ENCODE measurements around the gene COL6A2.
"Not testable (repeated sequence)": the region's sequence is repeated elsewhere in the genome, so short reads cannot be mapped to it uniquely, and the experiment has no call there.

Gene COL6A2

DNA sequence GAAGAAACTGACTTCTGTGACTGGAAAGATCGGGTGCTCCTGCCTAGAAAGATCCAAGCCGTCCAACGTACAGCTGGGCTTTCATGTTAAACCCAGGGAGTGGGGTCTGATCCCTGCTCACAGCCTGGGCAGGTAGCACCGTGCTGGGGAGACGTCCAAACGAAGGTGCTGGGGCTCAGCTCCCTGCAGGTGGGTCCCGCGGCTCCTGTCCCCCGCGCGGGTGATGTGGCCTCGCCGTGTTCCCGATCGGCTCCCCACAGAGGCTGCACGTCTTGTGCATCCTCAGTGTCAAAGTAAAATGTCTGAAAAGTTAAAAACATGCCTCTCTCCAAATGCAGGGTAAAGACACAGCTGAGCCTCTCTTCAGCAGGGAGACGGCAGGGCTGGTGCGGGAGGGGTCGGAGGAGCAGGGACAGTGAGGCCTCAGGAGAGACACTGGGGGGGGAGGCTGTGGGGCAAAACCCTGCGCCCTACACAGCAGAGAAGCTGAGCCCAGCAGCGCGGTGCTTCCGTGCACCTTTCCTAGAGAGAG is 40.1 kb upstream of the COL6A2 start:
- Mint-ChIP-seq H3K27me3 (ENCODE audit: low read depth) (no peaks in the 10 kb centered on the region), H3K4me3 (no peak overlapping the region), H3K36me3 (ENCODE audit: low read depth) (peaks cover 4% of the 10 kb centered on the region), H3K27ac (no peak overlapping the region), H3K4me1 (ENCODE audit: low read depth) (peaks cover 4% of the 10 kb centered on the region), H3K9me3 (peaks cover 17% of the 10 kb centered on the region)

DNA sequence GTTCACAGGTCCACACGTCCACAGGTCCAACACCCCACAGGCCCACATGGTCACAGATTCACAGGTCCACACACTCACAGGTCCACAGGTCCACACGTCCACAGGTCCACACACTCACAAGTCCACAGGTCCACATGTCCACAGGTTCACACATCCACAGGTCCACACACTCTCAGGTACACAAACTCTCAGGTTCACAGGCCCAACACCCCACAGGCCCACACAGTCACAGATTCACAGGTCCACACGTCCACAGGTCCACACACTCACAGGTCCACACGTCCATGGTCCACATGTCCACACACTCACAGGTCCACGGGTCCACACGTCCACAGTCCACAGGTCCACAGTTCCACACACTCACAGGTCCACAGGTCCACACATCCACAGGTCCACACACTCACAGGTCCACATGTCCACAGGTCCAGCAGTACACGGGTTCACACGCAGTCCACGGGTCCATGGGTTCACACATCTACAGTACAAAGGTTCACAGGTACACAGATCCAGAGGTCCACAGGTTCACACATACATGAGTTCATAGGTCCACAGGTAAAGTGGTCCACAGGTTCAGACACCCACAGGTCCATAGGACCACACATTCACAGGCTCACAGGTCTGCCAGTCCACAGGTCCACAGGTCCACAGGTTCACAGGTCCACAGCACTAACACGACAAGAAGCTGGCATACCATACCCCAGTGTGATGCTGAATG is 39.3 kb upstream of the COL6A2 start:
- Mint-ChIP-seq H3K36me3 (ENCODE audit: low read depth) (peaks cover 4% of the 10 kb centered on the region), H3K4me1 (ENCODE audit: low read depth) (peaks cover 4% of the 10 kb centered on the region), H3K4me3 (no peak overlapping the region), H3K9me3 (peaks cover 17% of the 10 kb centered on the region), H3K27ac (no peak overlapping the region), H3K27me3 (ENCODE audit: low read depth) (no peaks in the 10 kb centered on the region)

DNA sequence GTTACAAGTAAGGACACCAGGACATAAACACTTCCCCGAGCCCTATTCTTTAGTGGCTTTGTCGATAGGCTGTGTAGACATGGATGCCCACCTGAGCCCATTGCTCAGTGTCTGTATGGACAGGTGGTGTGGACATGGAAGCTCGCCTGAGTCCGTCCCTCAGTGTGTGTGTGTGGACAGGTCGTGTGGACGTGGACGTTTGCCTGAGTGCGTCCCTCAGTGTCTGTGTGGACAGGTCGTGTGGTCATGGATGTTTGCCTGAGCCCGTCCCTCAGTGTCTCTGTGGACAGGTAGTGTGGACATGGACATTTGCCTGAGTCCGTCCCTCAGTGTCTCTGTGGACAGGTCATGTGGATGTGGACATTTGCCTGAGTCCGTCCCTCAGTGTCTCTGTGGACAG is 38.7 kb upstream of the COL6A2 start:
- Mint-ChIP-seq H3K27me3 (ENCODE audit: low read depth) (no peaks in the 10 kb centered on the region), H3K27ac (no peak overlapping the region), H3K36me3 (ENCODE audit: low read depth) (peaks cover 4% of the 10 kb centered on the region), H3K4me3 (no peak overlapping the region), H3K9me3 (peaks cover 17% of the 10 kb centered on the region), H3K4me1 (ENCODE audit: low read depth) (peaks cover 4% of the 10 kb centered on the region)

DNA sequence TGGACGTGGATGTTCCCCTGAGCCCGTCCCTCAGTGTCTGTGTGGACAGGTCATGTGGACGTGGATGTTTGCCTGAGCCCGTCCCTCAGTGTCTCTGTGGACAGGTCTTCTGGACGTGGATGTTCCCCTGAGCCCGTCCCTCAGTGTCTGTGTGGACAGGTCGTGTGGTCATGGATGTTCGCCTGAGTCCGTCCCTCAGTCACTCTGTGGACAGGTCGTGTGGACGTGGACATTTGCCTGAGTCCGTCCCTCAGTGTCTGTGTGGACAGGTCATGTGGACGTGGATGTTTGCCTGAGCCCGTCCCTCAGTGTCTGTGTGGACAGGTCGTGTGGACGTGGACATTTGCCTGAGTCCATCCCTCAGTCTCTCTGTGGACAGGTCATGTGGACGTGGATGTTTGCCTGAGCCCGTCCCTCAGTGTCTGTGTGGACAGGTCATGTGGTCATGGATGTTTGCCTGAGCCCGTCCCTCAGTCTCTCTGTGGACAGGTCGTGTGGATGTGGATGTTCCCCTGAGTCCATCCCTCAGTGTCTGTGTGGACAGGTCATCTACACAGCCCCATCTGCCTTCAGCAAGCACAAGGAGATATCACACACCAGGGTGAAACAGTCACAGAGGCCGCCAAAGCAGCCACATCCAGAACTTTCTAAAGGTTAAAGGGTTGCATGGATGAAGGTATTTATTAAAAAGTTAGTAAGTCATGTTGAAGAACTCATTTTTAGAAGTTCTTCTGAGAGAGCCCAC is 38.0 kb upstream of the COL6A2 start:
- peaks cover 17% of the 10 kb centered on the region for H3K9me3 Mint-ChIP-seq
- not testable (repeated sequence) for H3K27me3 Mint-ChIP-seq (ENCODE audit: low read depth); H3K27ac Mint-ChIP-seq; H3K36me3 Mint-ChIP-seq (ENCODE audit: low read depth); H3K4me3 Mint-ChIP-seq; H3K4me1 Mint-ChIP-seq (ENCODE audit: low read depth)

DNA sequence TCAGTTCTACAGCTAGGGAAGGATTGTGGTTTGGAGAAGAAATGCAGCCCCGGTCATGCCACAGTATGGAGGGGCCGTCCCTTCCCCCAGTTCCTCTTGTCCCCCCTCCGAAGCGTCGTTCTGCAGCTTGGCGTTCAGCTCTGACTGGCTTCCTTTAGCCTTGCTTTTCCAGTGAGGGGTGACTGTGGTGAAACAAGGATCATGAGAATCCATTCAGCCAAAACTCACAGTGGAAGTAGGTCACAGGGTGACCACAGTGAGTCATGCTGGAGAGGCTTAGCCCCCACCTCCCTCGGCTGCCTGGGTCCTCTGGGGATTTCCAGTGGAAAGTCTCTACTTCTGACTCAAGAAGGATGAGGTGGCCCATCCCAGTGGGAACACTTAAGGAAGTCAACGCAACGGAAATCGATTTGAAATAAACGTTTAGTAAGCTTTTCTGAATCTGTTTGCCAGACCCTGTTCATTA is 37.3 kb upstream of the COL6A2 start:
- peaks cover 4% of the 10 kb centered on the region for H3K4me1 Mint-ChIP-seq (ENCODE audit: low read depth)
- H3K9me3 Mint-ChIP-seq, result peaks cover 17% of the 10 kb centered on the region
- H3K4me3 Mint-ChIP-seq, result no peak overlapping the region
- no peaks in the 10 kb centered on the region for H3K27me3 Mint-ChIP-seq (ENCODE audit: low read depth)
- peaks cover 4% of the 10 kb centered on the region for H3K36me3 Mint-ChIP-seq (ENCODE audit: low read depth)
- H3K27ac Mint-ChIP-seq, result no peak overlapping the region

DNA sequence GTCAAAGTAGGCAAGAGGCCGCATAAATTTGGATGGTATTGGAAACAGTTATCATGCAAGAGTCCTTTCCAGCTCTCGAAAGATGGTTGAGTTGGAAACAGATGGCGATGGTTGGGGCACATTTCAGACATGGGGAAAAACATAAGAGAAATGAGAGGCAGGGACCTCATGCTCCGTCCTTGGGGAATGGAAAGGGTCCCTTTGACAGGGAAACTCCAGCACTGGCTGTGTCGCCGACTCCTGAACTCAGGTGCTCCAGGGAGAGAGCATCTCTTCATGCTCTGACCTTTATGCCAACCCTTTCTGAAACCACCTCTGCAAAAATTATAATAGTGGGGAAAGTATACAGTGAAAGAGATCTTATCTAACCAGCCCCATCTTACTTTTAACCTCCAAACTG is 36.8 kb upstream of the COL6A2 start:
- Mint-ChIP-seq H3K27me3 (ENCODE audit: low read depth) (peaks cover 1% of the 10 kb centered on the region), H3K36me3 (ENCODE audit: low read depth) (peaks cover 4% of the 10 kb centered on the region), H3K4me1 (ENCODE audit: low read depth) (peaks cover 4% of the 10 kb centered on the region), H3K4me3 (no peak overlapping the region), H3K9me3 (peaks cover 17% of the 10 kb centered on the region), H3K27ac (no peak overlapping the region)

DNA sequence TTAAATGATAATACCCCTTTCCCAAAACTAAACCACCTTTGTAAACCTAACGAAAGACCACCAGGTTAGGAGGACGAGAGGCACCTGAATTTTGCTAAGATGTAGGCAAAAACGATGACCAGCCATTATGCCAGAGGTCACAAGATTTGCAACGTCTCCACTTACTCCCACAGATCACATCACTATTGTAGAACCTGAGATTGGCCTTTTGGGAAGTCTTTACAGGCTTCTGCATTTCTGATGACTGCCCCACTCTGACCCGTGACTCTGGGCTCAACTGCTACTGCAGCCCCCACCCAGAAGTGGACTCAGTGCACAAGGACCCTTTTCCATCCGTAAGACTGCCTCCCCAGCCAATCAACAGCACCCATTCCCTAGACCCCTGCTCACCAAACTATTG is 36.4 kb upstream of the COL6A2 start:
- H3K9me3 Mint-ChIP-seq, result peaks cover 17% of the 10 kb centered on the region
- H3K36me3 Mint-ChIP-seq (ENCODE audit: low read depth), result peaks cover 4% of the 10 kb centered on the region
- no peak overlapping the region for H3K27ac Mint-ChIP-seq
- H3K4me1 Mint-ChIP-seq (ENCODE audit: low read depth), result peaks cover 4% of the 10 kb centered on the region
- H3K27me3 Mint-ChIP-seq (ENCODE audit: low read depth), result peaks cover 6% of the 10 kb centered on the region
- no peak overlapping the region for H3K4me3 Mint-ChIP-seq

DNA sequence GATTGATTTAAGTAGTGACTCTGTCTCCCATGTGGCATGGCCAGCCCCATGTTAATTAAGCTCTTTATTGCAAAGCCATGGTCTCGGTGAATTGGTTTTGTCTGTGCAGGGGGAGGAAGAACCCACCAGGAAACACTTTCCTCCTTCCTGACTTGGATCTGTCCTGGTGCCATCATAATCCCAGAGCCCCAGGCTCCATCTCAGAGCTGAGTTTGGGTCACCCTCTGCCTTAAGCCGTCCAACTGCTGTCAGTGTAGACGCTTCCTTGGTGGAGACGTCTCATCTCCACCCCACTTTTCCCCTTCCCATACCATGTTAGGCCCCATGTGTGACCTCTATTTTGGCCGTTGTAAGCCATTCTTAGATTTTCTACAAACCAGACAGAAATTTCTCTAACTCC is 36.0 kb upstream of the COL6A2 start:
- H3K36me3 Mint-ChIP-seq (ENCODE audit: low read depth), result peaks cover 4% of the 10 kb centered on the region
- H3K4me1 Mint-ChIP-seq (ENCODE audit: low read depth), result peaks cover 4% of the 10 kb centered on the region
- H3K4me3 Mint-ChIP-seq, result no peak overlapping the region
- no peak overlapping the region for H3K27ac Mint-ChIP-seq
- H3K9me3 Mint-ChIP-seq, result peaks cover 17% of the 10 kb centered on the region
- peaks cover 6% of the 10 kb centered on the region for H3K27me3 Mint-ChIP-seq (ENCODE audit: low read depth)

DNA sequence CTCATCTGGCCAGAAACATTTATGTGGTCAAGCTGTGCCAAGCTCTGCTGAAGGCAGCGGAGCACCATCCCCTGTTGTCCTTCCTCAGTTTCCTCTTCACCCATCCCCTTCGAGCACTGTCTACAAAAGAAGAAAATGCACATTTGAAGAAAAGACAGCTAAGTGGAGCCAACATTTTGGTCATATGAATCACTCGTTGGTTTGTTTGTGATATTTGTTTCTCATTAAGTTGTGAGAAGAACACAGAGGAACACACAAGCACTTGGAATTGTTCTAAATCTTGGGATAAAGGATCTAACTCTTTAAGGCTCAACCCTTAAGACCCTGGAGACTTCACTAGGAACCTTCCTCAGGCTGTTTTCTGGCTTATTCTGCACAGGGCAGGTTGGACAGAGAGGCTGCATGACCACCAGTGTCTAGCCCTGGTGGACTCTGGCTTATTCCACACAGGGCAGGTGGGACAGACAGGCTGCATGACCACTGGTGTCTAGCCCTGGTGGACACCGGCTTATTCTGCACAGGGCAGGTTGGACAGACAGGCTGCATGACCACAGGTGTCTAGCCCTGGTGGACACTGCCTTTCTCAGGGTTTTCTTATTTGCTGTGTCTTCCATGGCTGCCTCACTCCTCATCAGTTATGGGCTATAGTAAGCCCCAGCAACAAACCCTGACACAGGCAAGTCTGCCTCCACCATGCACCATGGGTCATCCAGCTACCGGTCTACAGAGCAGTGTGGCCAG is 35.3 kb upstream of the COL6A2 start:
- H3K4me3 Mint-ChIP-seq, result no peak overlapping the region
- H3K4me1 Mint-ChIP-seq (ENCODE audit: low read depth), result no peaks in the 10 kb centered on the region
- peaks cover 6% of the 10 kb centered on the region for H3K27me3 Mint-ChIP-seq (ENCODE audit: low read depth)
- no peak overlapping the region for H3K27ac Mint-ChIP-seq
- peaks cover 17% of the 10 kb centered on the region for H3K9me3 Mint-ChIP-seq
- H3K36me3 Mint-ChIP-seq (ENCODE audit: low read depth), result peaks cover 4% of the 10 kb centered on the region

DNA sequence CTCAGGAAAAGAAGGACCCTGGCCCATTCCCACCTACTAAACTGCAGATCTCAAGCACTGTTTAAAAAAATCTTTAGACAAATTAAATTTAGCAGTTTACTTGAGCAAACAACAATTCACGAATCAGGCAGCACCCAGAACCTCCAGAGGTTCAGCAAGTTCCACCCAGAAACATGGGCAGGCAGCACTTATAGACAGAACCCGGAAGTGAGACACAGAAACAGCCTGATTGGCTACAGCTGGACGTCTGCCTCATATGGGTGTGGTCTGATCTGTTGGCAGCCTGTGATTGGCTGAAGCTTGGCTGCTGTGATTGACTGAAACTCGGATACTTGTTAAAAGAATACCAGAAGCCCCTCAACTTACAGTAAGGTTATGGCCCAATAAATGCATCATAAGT is 34.7 kb upstream of the COL6A2 start:
- H3K27ac Mint-ChIP-seq, result no peak overlapping the region
- no peak overlapping the region for H3K4me3 Mint-ChIP-seq
- peaks cover 18% of the 10 kb centered on the region for H3K9me3 Mint-ChIP-seq
- H3K36me3 Mint-ChIP-seq (ENCODE audit: low read depth), result peaks cover 4% of the 10 kb centered on the region
- H3K27me3 Mint-ChIP-seq (ENCODE audit: low read depth), result peaks cover 6% of the 10 kb centered on the region
- H3K4me1 Mint-ChIP-seq (ENCODE audit: low read depth), result no peaks in the 10 kb centered on the region

DNA sequence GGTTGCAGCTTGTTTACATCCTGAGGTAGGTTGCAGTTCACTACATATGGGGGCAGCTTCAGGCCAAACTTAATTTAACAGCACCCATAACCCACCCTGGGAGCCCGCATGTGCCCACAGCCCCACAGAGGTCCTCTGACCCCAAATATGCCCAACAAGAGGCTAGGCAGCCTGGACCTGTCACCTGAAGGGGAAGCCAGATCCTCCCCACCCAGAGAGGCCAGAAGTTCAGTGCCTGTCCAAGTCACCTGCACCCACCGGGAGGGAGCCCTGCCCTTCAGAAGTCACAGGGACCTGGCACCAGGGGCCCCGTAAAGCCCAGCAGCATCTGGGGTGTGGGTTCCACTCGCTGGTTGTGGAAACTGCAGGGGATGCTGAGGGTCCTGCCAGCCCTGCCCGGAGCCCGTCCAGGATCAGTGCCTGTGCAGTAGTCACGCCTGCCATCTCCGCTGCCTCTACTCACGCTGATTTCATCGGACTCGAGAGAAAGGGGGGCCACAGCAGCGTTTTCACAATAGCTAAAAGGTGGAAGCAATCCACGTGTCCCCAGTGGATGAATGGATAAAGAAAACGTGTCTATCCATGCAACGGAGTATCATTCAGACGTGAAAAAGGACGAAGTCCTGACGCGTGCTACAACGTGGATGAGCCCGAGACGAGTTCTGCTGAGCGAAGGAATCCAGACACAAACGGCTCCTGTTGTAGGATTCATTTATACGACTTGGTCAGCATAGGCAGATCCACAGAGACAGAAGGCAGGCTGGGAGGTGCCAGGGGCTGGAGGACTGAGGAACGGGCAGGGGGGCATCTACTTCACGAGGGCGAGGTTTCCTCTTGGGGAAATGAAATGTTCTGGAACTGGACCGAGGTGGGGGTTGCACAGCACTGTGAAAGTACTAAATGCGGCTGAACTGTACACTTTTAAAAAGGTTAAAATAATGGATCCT is 33.9 kb upstream of the COL6A2 start:
- H3K4me1 Mint-ChIP-seq (ENCODE audit: low read depth), result no peaks in the 10 kb centered on the region
- H3K27ac Mint-ChIP-seq, result no peak overlapping the region
- H3K9me3 Mint-ChIP-seq, result peaks cover 21% of the 10 kb centered on the region
- H3K27me3 Mint-ChIP-seq (ENCODE audit: low read depth), result peaks cover 6% of the 10 kb centered on the region
- H3K36me3 Mint-ChIP-seq (ENCODE audit: low read depth), result peaks cover 4% of the 10 kb centered on the region
- no peak overlapping the region for H3K4me3 Mint-ChIP-seq

DNA sequence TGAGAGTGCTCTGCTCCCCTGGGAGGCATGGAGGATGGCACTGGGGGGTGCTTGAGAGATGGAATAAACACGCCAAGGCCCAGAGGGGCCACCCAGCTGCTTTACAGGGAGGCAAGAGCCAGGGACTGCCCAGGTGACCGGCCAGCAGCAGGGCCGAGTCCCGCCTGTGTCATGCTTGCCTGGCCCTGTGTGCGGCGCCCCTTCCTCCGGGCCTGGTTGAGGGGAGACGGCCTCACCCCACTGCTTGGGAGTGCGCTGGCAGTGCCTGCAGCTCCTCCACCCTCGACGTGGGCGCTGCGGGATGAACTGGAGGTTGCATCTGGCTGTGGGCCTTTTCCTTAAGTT is 33.1 kb upstream of the COL6A2 start:
- H3K27me3 Mint-ChIP-seq (ENCODE audit: low read depth), result peaks cover 6% of the 10 kb centered on the region
- H3K27ac Mint-ChIP-seq, result no peak overlapping the region
- no peak overlapping the region for H3K4me3 Mint-ChIP-seq
- peaks cover 21% of the 10 kb centered on the region for H3K9me3 Mint-ChIP-seq
- no peaks in the 10 kb centered on the region for H3K4me1 Mint-ChIP-seq (ENCODE audit: low read depth)
- H3K36me3 Mint-ChIP-seq (ENCODE audit: low read depth), result peaks cover 2% of the 10 kb centered on the region

DNA sequence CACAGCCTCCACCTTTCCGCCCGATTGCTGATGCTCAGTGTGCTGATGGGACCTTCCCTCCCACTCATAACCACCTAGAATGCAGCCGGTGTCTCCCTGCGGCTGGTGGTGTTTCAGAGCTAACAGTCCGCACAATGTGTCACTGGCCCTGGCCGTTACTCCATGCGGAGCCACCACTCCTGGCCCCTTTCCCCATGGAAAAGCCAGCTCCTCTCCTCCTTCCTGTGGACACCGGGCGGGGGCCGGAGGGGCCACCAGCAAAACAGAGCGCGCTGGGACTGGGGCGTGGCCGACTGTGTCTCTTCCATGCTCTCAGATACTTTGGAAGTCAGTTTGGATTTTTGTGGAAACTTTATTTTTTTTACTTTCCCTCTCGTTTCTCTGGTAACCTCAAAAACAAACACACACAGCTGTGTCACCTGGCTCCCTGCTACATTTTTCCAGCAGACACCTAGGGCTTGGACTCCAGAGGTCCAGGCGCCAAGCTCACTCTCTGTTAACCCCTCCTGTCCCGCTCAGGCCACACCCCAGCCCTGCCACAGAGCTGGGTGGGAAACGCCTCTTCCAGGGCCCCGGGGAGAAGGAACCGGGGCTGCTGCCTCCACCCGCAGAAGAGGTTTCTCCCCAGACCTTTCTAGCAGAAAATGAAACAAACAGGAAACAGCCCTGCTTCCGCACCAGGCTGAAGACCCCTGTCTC is 32.5 kb upstream of the COL6A2 start:
- Mint-ChIP-seq H3K4me3 (no peak overlapping the region), H3K4me1 (ENCODE audit: low read depth) (no peaks in the 10 kb centered on the region), H3K27ac (no peak overlapping the region), H3K36me3 (ENCODE audit: low read depth) (peaks cover 2% of the 10 kb centered on the region), H3K27me3 (ENCODE audit: low read depth) (peaks cover 6% of the 10 kb centered on the region), H3K9me3 (peaks cover 21% of the 10 kb centered on the region)

Data from T-helper 1 cell treated with Interleukin-12 subunit alpha and Interleukin-12 subunit beta and Interleukin-4 antibody, amounts not matched to agents 30 μg/mL and 1 μg/mL, for 36 hours (primary cell).